Loucy (cell line): Measurements from ENCODE around the gene MUC6.

Source experiments
- CTCF ChIP-seq: fragments of 200-600 bp; sonication (generic); conservative IDR thresholded peaks from 2 replicates; pipeline ENCODE4 v1.5.1; 2014; ENCODE audit warnings: mild to moderate bottlenecking, antibody characterized with exemption, low read length
- EZH2phosphoT487 ChIP-seq: fragments of 200-600 bp; IDR thresholded peaks from 2 replicates; pipeline ENCODE4 v1.6.1; 2018; ENCODE audit warnings: antibody characterized with exemption, mild to moderate bottlenecking, moderate library complexity, borderline replicate concordance

- TF ChIP-seq CTCF = no peak
- TF ChIP-seq EZH2phosphoT487 = no peak
Measured at GRCh38 chr11:1037506-1038055, 1.1 kb upstream of the MUC6 start.
